K562 (cell line): ENCODE results near the gene TRIO. TPM values are rescaled to one million over a fixed set of nuclear protein-coding genes. Genes with fewer than 3 reads are reported as not detected.

Source experiments
- MBD2 ChIP-seq: sonication (generic); IDR thresholded peaks from 2 replicates; pipeline ENCODE4 v1.6.1; 2016; ENCODE audit warnings: low read depth, borderline replicate concordance
- SAFB2 ChIP-seq: fragments of 200-400 bp; formaldehyde crosslinking; IDR thresholded peaks from 2 replicates; pipeline ENCODE4 v1.6.1; 2018; ENCODE audit warnings: borderline replicate concordance, low read length, low read depth, moderate library complexity; ENCODE audit not compliant: severe bottlenecking
- TSC22D4 ChIP-seq: fragments of 450-650 bp; IDR thresholded peaks from 2 replicates; pipeline ENCODE4 v1.6.1; 2016; ENCODE audit warnings: missing genetic modification characterization, missing biosample characterization, control low read depth
- ZNF431 ChIP-seq: sonication (generic); formaldehyde crosslinking; IDR thresholded peaks from 2 replicates; pipeline ENCODE4 v1.8.0; 2022; ENCODE audit warnings: mild to moderate bottlenecking, missing genetic modification reagents
- ZNF785 ChIP-seq: fragments of 250-450 bp; sonication (Bioruptor Pico); IDR thresholded peaks from 2 replicates; pipeline ENCODE4 v1.4.0; 2020; ENCODE audit warnings: mild to moderate bottlenecking
- polyA plus RNA-seq, 8 experiments: library from polyadenylated mRNA; depleted of rRNA in 4 of 8; stranded (reverse) in 5 of 8; unstranded in 3 of 8; fragments of >200 nt; fragmentation: Nextera tagmentation in 2 of 8; fragmentation: Illumina TruSeq in 1 of 8; extraction: Ambion mirVana in 2 of 8; extraction: Trizol in 1 of 8; gene quantifications; 2 replicates each; pipeline versions ENCODE4 v1.2.1 to v1.2.3, GENCODE V29; 2011 to 2014; ENCODE audit warnings: inconsistent platforms in 1 of 8, missing spikeins in 1 of 8
- total RNA-seq, 7 experiments: library from RNA; depleted of rRNA in 6 of 7; stranded (reverse); fragments of >200 nt in 6 of 7; fragmentation: Illumina TruSeq in 2 of 7; extraction: Trizol in 2 of 7; gene quantifications; 2 replicates each; pipeline versions ENCODE4 v1.2.1 to v1.2.3, GENCODE V29; 2011 to 2021; ENCODE audit warnings: low replicate concordance in 1 of 7
- TF ChIP-seq, protein P1 (sequence below): sonication (generic); formaldehyde crosslinking; IDR thresholded peaks from 2 replicates; pipeline ENCODE4 v1.8.0; 2022; ENCODE audit warnings: mild to moderate bottlenecking, missing genetic modification reagents
- TF ChIP-seq, protein P2 (sequence below), 2 experiments: fragments of 450-650 bp; conservative IDR thresholded peaks; 2 replicates each; pipeline ENCODE4 v1.6.1; 2017; ENCODE audit warnings: mild to moderate bottlenecking in 2 of 2, moderate library complexity in 2 of 2

TRIO gene
- total and polyA plus RNA-seq, 9 of the 15 experiments (the other 6 are each of a cell fraction or from before 2014, with no cell fraction given): 0.24 to 5.0 (median 1.1) TPM

DNA sequence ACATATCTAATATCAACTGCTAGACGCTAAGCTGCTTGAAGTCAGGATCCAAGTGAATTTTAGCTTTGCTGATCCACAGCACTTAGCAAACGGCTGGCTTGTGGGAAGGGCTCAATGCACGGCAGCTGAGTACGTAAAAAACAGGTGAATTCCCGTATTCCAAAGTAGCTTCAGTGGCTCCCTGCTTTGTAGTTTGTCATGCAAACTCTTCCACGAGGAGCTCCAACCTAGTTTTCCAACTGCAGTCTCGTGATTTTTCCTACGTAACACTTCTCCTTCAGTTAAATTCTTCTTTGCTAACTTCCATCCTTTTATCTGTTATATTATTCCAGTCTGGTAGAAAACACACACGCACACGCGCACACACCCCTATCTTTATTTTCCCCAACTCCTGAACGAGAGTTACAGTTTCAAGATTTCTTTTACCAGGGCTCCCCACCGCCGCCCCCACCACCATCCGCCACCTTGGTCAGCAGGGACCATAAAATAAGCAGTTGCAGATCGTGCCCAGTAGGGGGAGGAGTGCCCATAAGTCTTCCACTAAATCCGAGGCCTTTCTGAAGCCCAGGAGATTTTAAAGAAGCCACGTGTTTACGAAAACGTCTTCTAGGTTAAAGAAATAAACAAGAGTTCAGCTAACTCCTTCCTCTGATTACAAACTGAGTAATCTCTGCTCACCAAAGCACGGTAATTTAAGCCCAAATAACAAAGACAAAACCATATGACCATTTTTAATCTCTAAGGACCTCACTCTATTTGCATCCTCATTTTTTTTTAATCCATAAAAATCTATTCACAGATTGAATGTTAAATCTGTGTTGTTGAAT, 34.8 kb upstream of the TRIO start (continued):
- TF ChIP-seq, protein P1, sequence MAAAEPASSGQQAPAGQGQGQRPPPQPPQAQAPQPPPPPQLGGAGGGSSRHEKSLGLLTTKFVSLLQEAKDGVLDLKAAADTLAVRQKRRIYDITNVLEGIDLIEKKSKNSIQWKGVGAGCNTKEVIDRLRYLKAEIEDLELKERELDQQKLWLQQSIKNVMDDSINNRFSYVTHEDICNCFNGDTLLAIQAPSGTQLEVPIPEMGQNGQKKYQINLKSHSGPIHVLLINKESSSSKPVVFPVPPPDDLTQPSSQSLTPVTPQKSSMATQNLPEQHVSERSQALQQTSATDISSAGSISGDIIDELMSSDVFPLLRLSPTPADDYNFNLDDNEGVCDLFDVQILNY (CRISPR knock-in tag): no peak
- TF ChIP-seq ZNF431 (CRISPR knock-in tag) (no peak), SAFB2 (no peak), ZNF785 (CRISPR knock-in tag) (no peak), MBD2 (no peak), TSC22D4 (tag) (no peak)
- TF ChIP-seq, protein P2, sequence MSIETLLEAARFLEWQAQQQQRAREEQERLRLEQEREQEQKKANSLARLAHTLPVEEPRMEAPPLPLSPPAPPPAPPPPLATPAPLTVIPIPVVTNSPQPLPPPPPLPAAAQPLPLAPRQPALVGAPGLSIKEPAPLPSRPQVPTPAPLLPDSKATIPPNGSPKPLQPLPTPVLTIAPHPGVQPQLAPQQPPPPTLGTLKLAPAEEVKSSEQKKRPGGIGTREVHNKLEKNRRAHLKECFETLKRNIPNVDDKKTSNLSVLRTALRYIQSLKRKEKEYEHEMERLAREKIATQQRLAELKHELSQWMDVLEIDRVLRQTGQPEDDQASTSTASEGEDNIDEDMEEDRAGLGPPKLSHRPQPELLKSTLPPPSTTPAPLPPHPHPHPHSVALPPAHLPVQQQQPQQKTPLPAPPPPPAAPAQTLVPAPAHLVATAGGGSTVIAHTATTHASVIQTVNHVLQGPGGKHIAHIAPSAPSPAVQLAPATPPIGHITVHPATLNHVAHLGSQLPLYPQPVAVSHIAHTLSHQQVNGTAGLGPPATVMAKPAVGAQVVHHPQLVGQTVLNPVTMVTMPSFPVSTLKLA (conservative IDR thresholded peaks at IDR 0.05): peak in 1 of 2 experiments; percentile 36; a peak in 1 of 4 replicates
